CD1c-positive myeloid dendritic cell (primary cell): ENCODE data around the gene NADK.
A peak's percentile ranks its signal among the peaks of the same experiment; 100 is the strongest.

Experiments used
- DNase-seq: peaks from one replicate; pipeline ENCODE4 v3.0.0-alpha.2; 2016; ENCODE audit errors: extremely low spot score

The NADK gene

DNA sequence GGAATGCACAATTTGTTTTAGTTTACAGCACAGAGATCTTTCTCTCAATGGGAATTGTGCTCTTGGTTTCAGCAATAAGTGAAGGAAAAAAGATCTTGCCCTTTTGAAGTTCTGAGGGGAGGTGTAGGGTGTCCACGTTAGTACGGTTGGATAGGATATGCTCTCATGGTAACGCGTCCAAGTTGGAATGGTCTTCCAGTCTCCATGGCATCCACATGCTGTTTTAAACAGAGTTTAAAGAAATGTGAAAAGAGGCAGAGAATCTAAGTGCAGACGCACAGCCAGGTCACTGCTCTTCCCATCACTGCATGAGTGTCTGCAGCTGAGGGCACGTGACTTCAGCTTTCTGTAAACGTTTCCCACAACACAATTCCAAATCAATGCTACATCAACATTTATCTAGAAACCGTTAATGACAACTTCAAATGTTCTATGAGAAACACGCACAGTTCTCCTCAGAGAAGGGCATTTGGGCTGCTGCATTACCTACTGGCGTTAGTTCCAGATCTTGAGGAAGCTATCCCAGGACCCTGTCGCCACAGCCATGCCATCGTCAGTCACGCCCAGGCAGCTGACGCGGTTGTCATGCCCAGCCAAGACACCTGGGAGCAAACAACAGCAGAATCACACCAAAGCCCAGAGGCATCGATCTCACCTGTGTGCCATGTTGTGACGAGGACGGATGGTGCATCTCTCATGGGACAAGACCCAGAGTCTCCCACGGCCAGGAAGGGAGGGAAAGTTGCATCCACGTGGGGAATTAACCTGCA is 8.8 kb upstream of the NADK start:
- DNase-seq, result no peak

DNA sequence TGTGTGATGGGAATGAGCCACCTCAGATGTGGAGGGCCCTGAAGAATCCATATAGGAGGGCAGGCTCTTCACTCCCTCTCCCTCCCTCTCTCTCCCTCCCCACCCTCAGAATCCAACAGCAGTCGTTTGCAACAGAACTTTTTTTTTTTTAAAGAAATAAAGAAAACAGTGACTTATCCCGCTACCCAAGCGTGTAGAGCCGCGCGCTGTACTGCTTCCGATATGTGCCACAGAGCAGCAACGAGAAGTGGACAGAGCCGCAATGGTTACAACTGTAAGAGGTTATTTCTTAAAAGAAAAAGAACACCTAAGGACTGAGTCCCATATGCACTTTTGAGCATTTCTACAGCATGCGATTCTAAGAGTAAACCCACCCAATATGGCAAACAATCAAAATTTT is 7.4 kb upstream of the NADK start:
- DNase-seq, result no peak

DNA sequence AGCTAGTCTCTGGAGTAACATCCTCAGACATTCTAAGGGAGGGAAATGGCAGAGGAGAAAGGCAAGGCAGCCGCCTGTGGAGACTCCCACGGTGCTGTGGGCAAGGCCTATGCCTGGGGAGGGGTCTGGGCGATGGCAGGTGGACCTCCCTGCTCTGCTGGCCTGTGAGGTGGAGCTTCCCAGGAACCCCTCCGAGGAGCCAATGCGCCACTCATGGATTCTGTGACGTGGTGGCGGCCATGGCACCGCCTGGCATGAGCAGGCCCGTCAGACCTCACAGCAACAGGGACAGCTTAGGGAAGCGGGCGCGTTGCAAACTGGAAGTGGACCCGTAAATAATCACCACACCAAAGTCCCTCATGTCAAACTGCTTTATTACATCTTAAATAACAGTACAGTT is 6.7 kb upstream of the NADK start:
- DNase-seq, result no peak

DNA sequence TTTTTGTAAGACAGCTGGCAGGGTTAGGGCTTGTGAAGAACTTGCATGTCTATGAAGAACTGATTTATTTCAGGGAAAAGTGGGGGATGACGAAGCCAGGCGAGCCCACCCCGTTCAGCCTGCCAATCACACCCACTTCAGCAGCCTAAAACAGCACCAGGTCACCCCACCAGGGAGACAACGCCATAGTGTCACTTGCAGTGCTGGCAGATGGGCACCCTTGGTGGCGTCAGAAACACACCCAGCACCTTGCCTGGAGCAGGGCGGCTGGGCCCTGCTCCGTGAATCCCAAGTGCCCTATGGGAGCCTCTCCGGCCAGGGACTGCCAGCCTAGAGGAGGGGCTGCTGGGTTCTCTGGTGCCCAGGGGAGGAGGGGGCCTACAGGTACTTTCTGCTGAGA is 5.0 kb upstream of the NADK start:
- no peak for DNase-seq

DNA sequence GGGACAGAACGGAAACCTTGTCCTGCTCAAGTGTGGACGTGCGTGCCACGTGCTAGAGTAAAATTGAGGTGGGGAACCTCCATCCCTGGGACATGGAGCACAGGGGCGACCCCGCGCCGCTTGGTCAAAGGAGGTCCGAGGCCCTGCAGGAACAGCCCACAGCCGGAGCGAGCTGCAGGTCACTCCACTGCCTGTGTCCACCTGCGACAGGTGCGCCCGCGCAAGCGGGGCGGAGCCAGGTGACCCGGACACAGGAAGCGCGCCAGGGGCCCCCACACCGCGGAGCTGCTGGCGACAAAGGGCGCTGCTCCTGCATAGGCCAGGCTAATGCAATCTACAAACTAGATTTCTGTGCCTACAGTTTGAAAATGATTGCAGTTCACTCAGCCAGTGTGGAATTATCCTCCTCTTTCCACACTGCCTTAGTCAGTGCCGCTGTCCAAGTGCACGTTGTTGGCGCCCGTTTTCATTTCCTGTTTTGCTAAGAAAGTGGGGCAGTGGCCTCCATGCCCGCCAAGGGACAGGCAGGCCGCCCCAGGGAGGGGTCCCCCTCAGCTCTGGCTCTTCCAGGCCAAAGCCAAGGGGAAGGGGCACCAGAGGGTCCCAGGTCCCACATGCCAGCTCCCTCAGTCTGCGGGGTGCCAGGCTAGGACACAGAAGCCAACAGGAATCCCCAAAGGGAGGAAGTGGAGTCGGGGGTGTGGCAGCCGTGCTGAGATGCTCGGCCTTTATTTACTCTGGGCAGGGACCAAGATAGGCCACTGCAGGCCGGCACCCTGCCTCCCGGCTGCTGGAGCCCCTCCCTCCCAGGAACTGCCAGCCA is 4.3 kb upstream of the NADK start:
- DNase-seq, result peak; percentile 82

DNA sequence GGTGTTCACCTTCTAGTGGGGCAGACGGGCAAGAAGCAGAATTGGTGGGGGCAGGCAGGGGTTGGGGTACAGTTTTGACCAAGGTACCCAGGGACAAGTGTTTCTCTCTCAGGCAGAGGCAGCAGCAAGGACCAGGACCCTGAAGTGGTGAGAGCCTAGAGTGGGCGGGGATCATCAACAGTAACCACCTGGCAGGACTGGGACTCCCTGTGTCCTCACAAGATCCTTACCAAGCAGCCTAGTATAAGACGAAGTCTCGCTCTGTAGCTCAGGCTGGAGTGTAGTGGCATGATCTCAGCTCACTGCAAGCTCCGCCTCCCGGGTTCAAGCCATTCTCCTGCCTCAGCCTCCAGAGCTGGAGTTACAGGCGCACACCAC is 3.2 kb upstream of the NADK start:
- no peak for DNase-seq

DNA sequence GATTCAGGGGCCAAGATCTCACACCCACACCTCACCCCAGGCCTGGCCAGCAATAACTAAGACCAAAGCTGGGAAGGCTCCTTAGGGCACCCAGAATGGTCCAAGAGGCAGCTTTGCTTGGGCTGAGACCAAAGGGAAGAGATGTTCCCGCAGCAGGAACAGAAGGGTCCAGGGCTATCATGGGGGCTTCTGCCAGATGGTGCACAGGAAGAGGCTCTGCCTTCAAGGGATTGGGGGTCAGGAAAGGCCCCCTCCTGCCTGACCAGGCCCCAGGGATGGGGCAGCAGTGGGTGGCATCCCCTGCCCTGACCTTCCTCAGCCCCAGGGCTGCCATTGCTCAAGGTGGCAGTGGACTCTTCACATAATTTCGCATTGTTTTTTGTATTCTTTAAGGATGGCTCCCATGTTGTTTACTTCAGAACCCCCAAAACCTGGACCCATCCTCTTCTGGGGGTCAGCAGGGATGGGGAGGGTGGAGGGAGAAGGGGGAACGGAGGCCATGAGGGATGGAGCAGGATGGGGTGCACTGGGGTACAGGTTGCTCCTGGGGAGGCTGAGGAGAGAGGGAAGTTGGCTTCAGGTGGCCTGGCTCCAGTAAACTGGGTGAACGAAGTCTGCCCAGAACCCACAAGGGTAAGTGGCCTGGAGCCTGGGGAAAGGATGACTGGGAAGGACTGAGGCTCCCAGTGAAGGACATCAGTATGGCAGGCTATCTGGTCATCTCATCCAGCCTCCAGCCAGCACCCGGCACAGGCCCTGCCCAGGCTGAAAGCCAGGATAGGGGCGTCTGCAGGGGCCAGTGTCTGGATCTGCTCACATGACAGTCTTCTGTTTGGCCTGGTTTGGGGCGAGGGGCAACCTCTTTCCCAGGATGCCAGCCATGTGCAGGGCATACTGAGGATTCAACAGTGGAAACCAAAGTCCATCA is 2.6 kb upstream of the NADK start:
- no peak for DNase-seq

DNA sequence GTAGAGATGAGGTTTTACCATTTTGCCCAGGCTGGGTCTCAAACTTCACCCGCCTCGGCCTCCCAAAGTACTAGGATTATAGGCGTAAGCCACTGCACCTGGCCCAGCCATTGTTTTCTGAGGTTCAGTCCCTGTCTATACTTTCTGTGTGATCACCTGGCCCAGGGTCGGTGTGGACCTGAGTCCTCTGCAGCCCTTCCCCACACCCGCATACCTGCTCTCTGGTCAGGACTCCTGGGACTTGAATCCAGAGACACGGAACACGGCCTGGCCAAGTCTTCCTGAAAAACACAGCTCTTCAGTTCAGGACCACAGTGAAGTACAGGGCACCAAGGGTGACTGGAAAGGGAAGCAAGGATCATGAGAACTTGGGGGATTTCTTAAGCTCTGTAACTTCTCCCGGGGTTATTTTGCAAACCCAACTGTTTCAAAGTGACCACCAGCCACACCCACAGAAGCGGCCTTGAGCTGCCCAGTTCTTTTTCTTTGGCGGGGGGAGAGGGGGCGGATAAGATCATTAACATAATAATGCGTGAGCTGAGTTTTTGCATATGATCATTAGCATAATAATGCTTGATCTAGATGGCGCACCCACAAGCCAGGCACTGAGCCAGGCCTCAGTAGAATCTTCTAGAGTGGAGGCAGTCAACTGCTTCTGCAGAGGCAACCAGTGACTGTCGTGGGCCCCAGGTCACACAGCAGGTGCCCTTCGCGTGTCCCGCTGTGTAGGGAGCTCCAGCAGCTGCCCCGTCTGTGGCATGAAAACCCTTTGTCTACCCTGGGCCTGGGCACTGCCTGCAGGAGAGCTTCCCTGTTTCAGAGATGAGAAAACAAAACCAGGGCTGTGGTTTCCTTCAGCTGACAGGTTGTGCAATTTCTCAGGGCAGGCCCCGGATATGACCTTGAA is 1.7 kb upstream of the NADK start:
- DNase-seq, result peak; percentile 95

DNA sequence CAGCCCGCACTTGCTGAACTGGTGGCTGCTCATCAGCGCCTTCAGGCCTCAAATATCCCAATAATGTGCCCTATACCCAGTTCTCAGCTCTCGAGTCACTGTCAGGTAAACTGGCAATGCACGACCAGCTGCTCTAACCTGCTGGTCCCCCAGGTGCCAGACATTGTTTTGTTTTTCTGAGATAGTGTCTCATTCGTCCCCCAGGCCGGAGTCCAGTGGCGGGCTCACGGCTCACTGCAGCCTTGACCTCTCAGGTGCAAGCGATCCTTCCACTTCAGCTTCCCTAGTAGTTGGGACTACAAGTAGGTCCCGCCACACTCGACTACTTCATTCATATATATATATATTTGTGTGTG is 1.0 kb upstream of the NADK start:
- no peak for DNase-seq

DNA sequence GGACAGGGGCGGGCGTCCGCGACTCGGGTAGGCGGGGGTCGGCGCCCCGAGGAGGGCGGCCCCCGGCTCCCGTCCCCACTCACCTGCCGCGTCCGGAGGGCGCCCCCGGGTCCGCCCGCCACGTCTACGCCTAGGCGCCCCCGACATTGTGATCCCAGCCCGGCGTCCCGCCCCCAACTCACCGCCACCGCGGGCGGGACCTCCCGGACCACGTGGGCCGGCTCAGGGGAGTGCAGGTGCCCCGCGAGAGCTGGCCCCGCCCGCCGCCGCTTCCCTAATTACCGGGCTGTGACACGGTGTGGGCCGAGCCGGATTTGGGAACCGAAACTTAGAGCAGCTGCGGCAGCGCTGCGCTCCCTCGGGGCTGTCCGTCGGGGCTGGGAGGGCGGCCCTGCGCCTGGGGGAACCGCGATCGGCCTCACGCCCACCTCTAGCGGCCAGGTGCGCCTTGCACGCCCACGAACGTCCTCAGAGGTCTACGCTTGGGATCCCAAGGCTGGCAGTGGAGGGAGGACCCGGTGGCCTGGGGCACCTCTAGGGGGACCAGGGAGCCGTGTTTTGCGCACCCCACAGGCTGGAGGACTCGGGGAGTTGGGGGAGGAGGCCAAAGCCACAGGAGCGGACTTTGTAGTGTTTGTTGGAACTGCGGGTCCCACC is 521 bp upstream of the NADK start:
- peak; percentile 97 for DNase-seq

DNA sequence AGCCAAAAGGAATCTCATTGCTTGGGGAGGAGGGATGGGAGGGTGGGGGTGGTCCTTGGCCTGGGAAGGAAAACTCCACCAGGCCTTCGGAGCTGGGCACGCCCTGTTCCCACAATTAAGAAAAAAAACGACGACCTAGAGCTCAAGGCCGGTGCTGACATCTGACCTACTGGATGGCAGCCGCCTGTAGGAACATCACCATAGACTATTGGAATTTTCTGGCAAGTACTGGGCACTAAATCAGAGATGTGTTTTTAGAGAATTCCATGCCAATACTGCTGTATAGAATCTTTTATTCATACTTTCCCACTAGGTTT is 729 bp downstream of the NADK start:
- DNase-seq, result peak; percentile 17

DNA sequence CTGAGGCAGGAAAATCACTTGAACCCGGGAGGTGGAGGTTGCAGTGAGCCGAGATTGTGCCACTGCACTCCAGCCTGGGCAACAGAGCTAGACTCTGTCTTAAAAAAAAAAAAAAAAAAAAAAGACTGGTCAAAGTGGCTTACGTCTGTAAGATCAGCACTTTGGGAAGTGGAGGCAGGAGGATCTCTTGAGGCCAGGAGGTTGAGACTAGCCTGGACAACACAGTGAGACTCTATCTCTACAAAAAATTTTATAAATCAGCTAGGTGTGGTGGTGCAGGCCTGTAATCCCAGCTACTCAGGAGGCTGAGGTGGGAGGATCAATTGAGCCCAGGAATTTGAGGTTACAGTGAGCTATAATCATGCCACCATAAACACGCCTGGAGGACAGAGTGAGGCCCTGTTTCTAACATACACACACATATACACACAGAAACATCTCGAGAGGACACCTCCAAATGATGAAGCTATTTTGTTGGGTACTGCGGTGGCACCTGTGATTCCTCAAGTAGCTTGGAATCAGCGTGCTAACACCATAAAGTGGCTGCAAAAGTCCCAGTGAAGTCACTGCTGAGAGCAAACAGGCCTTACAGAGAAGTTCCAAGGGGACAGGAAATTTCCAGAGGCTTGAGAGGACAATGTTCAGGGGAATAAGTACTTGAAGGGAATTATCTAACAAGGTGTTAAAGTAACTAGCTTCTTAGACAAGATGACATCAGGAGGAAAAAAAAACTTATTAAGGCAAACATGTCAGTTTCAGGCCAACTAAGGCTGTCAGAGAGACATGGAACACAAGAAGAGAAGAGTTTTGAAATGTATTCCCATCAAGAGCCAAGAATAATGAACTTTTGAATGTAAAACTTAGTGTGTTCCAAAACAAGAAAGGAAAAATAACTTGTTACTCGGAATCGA is 1.3 kb downstream of the NADK start:
- peak; percentile 6 for DNase-seq

DNA sequence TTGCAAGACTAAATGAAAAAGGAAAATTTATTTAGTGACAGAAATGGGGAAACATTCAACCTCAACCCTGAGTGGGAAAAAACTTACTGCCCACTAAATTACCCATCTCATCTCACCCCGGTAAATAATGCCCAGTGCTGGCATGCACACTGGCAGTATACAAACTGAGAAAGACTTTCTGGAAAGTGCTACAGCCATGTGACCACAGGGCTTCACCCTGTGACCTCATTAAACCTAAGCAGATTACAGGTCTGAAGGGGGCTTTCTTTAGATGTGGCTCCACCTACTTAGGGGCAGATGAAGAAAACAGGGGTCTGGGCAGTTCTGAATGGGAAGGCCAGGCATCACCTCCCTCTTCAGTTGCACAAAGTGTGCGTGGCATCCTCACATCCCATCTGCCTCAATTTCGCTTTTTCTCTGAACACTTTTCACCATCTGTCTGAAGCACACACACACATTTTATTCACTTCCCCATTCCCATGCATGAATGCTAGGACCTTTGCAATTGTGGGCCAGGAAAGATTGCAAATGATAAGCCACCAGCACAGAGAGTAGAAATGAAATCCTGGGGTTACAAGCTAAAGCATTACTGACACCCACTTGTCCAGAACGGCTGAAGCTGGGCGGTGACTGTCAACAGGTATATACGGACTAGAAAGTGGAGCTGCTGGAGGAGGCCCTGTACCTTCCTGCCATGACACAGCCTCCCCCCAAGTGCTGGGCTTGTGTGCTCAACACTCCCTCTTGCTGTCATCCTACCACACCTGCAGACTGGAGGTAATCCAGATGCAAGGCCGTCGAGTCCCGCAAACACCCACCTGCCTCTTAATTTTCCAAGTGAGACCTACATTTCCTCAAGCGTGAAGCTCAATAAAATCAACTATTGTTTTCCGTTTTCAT is 2.7 kb downstream of the NADK start:
- peak; percentile 55 for DNase-seq

DNA sequence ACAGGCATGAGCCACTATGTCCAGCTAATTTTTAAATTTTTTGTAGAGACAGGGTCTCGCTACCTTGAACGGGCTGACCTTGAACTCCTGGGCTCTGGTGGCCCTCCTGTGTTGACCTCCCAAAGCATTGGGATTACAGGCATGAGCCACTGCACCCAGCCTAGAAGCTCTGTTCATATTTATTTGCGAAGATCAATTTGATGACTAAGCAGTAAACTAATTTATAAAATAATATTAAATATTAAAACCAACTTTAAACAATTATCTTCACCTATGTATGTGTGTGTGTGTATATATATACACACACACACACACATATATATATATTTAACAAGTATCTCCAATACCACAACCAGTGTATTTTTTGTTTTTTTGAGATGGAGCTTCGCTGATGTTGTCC is 4.4 kb downstream of the NADK start:
- no peak for DNase-seq

DNA sequence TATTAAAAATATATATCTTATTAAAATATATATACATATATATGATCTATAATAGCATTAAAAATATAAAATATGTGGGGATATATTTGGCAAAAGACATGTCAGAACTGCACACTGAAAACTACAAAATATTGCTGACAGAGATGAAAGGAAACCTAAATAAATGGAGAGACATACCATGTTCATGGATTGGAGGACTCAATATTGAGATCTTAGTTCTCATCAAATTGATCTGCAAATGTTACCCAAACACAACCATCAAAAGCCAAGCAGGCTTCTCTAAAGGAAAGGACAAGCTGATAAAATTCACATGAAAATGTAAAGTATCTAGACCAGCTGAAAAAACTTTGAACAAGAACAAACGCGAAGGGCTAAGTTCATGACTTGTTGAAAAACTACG is 7.2 kb downstream of the NADK start:
- DNase-seq, result no peak

DNA sequence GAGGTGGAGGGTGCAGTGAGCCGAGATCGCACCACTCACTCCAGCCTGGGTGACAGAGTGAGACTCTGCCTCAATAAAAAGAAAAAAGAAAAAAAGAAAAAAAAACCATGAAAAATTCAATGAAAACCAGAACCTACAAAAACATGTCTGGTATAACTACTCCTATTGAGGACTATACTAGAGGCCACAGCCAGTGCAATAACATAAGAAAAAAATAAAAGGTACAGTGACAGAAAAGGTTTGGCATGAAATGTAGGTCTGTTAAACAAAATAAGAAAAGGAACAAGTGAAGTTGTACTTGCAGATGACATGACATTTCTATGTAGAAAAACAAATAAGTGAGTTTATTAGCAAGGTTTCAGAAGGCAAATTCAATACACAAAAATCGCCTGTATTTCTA is 8.2 kb downstream of the NADK start:
- DNase-seq, result no peak

DNA sequence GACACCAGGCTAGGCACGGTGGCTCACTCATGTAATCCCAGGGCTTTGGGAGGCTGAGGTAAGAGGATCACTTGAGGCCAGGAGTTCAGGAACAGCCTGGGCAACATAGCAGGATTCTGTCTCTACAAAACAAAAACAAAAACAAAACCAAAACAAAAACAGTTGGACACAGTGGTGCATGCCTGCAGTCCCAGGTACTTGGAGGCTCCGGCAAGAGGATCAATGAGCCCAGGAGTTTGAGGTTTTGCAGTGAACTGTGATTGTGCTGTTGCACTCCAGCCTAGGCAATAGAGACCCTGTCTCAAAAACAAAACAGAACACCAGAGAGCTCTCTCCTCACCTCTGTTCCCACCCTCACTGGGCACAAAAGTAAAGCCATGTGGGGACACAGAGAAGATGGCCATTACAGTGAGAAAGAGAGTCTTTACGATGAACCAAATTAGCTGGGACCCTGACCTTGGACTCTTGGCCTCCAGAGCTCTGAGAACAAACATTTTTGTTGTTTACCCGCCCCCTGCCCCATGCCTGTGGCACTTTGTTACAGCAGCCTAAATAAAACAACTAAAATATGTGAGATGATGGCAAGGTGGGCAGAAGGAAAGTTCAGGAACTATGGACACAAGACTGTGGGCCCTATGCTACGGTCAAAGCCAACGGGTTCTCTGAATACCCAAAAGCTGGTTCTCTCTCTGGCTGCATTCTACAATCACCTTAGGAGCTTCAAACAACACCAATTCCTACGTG is 9.8 kb downstream of the NADK start:
- DNase-seq, result no peak

DNA sequence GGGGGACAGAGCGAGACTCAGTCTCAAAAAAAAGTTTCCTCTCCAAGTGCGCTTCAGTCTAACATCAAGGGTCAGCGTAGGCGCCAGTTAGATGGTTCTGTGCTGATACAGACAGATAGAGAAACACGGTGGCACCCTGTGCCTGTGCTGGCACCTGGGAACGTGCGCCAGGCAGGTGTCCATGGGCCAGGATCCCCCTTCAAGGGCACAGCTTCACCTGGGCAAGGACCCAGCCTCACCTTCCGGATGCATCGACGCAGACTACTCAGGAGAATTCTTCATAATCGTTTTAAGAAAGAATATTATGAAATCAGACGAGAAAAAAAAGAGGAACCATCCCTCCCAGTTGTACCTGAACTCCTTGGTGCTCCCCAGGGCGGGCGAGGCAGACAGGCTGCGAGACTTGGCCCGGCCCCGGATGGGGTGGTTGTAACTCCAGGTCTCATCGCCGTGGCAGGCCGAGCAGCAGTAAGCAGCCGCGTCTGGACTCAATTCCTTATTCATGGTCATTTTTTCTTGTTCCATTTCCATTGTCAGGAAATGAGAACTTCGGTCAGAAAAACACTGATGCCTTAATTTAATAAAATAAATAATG is 13.3 kb downstream of the NADK start:
- peak; percentile 36 for DNase-seq
